ENCODE measurements around the gene MYLK4.

MYLK4 gene

GRCh38 chr6:2748183-2748582 is 2.5 kb downstream of the MYLK4 start:
- TF ChIP-seq, protein P1, sequence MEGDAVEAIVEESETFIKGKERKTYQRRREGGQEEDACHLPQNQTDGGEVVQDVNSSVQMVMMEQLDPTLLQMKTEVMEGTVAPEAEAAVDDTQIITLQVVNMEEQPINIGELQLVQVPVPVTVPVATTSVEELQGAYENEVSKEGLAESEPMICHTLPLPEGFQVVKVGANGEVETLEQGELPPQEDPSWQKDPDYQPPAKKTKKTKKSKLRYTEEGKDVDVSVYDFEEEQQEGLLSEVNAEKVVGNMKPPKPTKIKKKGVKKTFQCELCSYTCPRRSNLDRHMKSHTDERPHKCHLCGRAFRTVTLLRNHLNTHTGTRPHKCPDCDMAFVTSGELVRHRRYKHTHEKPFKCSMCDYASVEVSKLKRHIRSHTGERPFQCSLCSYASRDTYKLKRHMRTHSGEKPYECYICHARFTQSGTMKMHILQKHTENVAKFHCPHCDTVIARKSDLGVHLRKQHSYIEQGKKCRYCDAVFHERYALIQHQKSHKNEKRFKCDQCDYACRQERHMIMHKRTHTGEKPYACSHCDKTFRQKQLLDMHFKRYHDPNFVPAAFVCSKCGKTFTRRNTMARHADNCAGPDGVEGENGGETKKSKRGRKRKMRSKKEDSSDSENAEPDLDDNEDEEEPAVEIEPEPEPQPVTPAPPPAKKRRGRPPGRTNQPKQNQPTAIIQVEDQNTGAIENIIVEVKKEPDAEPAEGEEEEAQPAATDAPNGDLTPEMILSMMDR (IDR thresholded peaks at IDR 0.05) = no peak
- H3K4me2 ChIP-seq (ENCODE audit: low read length) = no peak overlapping the region
- no peak overlapping the region for H3K9ac ChIP-seq

DNA sequence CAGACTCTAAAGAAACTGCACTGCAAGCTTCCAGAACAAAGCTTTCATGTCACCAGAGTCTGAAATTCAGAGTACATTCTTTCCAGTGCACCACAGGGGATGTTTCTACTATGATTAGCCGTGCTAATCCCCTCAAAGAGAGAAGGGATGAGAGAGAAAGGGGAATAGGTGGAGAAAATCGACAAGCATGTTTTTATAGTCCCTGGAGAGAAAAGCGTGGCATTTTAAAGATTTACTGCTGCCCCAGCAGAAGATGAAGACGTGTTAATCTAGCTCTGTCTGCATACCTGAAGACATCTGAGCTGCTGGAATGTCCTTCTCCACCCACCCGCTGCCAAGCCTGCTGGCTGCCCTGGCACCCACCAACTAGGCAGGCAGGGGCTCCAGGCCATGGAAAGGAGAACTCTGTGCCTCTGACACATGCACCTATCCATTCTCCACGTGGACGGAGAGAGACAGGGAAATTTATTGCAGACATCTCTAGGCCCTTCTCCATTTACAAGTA is 4.1 kb downstream of the MYLK4 start:
- H3K79me2 ChIP-seq = no peaks in the 10 kb centered on the region
- no peak overlapping the region for H3K4me3 ChIP-seq (ENCODE audit: low read depth, low read length)
- H2AFZ ChIP-seq = peak overlapping the region; percentile 1
- no peaks in the 10 kb centered on the region for H3K9me3 ChIP-seq (ENCODE audit: control insufficient read depth, low read length)
- TF ChIP-seq, protein P1 (IDR thresholded peaks at IDR 0.05) = no peak
- no peak overlapping the region for H3K4me2 ChIP-seq (ENCODE audit: low read length)
- H3K9ac ChIP-seq = no peak overlapping the region
- no peaks in the 10 kb centered on the region for H3K27me3 ChIP-seq (ENCODE audit: control insufficient read depth, insufficient read depth, low read length)
- no peaks in the 10 kb centered on the region for H3K4me1 ChIP-seq
- H3K27ac ChIP-seq = no peak overlapping the region
- no peaks in the 10 kb centered on the region for H3K36me3 ChIP-seq (ENCODE audit: control insufficient read depth, insufficient read depth, low read length)

More at GRCh38 chr6:2748183-2748582, 2.5 kb downstream of the MYLK4 start:
- H2AFZ ChIP-seq = no peak overlapping the region
- H3K36me3 ChIP-seq (ENCODE audit: control insufficient read depth, insufficient read depth, low read length) = no peaks in the 10 kb centered on the region
- H3K4me1 ChIP-seq = no peaks in the 10 kb centered on the region
- H3K4me3 ChIP-seq (ENCODE audit: low read depth, low read length) = no peak overlapping the region
- no peaks in the 10 kb centered on the region for H3K27me3 ChIP-seq (ENCODE audit: control insufficient read depth, insufficient read depth, low read length)
- H3K27ac ChIP-seq = no peak overlapping the region
- H3K79me2 ChIP-seq = no peaks in the 10 kb centered on the region
- H3K9me3 ChIP-seq (ENCODE audit: control insufficient read depth, low read length) = no peaks in the 10 kb centered on the region

DNA sequence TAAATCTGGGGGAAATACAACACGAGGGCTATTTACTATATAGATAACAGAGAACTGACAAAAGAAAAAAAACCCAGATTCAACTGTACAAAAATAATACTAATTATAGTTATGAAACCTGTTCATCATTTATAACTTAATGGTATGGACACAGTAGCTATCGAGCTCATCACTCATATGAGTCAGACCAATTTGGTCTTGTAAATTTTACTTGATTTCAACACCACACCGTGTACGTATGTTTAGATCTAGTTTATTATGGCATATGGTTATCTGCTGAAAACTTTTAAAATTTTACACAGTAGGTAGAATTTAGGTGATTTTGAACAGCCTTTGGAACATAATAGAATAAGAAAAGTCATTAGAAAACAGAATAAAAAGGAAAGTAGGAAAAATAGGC is 5.5 kb downstream of the MYLK4 start:
- Histone ChIP-seq H3K4me1 (no peaks in the 10 kb centered on the region), H3K27ac (no peak overlapping the region), H3K9ac (no peak overlapping the region), H3K4me2 (ENCODE audit: low read length) (no peak overlapping the region), H3K36me3 (ENCODE audit: control insufficient read depth, insufficient read depth, low read length) (no peaks in the 10 kb centered on the region), H3K79me2 (no peaks in the 10 kb centered on the region), H3K9me3 (ENCODE audit: control insufficient read depth, low read length) (no peaks in the 10 kb centered on the region), H3K4me3 (ENCODE audit: low read depth, low read length) (no peak overlapping the region), H3K27me3 (ENCODE audit: control insufficient read depth, insufficient read depth, low read length) (no peaks in the 10 kb centered on the region), H2AFZ (no peak overlapping the region)
- TF ChIP-seq, protein P1 (IDR thresholded peaks at IDR 0.05) = no peak

DNA sequence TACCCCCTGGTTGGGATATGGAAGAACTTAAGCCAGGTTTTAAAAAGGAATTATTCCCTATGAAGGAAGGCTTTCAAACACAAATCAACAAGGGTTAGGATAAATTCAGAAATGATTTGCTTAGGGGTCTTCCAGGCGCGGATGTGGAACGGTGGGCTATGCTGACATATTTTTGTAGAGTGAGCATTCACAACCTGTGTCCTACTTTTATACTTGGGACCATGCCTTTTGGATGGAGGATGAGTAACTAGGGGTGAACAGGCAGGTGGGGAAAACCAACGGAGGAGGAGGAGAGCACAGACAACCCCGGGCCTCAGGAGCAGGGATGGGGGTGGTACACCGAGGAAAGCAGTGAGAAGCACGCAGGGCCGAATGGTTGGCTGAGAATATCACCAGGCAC is 5.9 kb downstream of the MYLK4 start:
- TF ChIP-seq, protein P1 (IDR thresholded peaks at IDR 0.05) = no peak
- no peaks in the 10 kb centered on the region for H3K36me3 ChIP-seq (ENCODE audit: control insufficient read depth, insufficient read depth, low read length)
- H3K9me3 ChIP-seq (ENCODE audit: control insufficient read depth, low read length) = no peaks in the 10 kb centered on the region
- no peaks in the 10 kb centered on the region for H3K79me2 ChIP-seq
- H3K4me1 ChIP-seq = no peaks in the 10 kb centered on the region
- H3K27ac ChIP-seq = no peak overlapping the region
- no peak overlapping the region for H3K4me3 ChIP-seq (ENCODE audit: low read depth, low read length)
- no peak overlapping the region for H3K4me2 ChIP-seq (ENCODE audit: low read length)
- H2AFZ ChIP-seq = no peak overlapping the region
- no peaks in the 10 kb centered on the region for H3K27me3 ChIP-seq (ENCODE audit: control insufficient read depth, insufficient read depth, low read length)
- no peak overlapping the region for H3K9ac ChIP-seq

- Histone ChIP-seq H2AFZ (no peak overlapping the region), H3K9me3 (ENCODE audit: control insufficient read depth, low read length) (no peaks in the 10 kb centered on the region), H3K27me3 (ENCODE audit: control insufficient read depth, insufficient read depth, low read length) (no peaks in the 10 kb centered on the region), H3K79me2 (no peaks in the 10 kb centered on the region), H3K4me1 (no peaks in the 10 kb centered on the region), H3K9ac (no peak overlapping the region), H3K36me3 (ENCODE audit: control insufficient read depth, insufficient read depth, low read length) (no peaks in the 10 kb centered on the region), H3K4me3 (ENCODE audit: low read depth, low read length) (no peak overlapping the region), H3K4me2 (ENCODE audit: low read length) (no peak overlapping the region), H3K27ac (no peak overlapping the region)
- TF ChIP-seq, protein P1 (IDR thresholded peaks at IDR 0.05) = no peak
Observed at GRCh38 chr6:2744209-2744771, 6.4 kb downstream of the MYLK4 start.
